Activated gamma-delta T cell treated with Interleukin-2 at 50 U/mL for 16 hours (primary cell): ENCODE data around the gene TMA7B.

Experiments used
- DNase-seq: peaks from one replicate; pipeline ENCODE4 v3.0.0-alpha.2; 2020

The TMA7B gene

GRCh38 chr22:40004836-40005235 lies 44.6 kb downstream of the TMA7B start:
- no peak for DNase-seq

- DNase-seq, result no peak
These were observed 46.4 kb downstream of the TMA7B start for GRCh38 chr22:40006641-40007040.

GRCh38 chr22:40007853-40008710 lies 47.9 kb downstream of the TMA7B start:
- no peak for DNase-seq

GRCh38 chr22:40008726-40009291 lies 48.6 kb downstream of the TMA7B start:
- no peak for DNase-seq

GRCh38 chr22:40009292-40009774 lies 49.1 kb downstream of the TMA7B start:
- no peak for DNase-seq

GRCh38 chr22:40009951-40010671 lies 49.9 kb downstream of the TMA7B start:
- no peak for DNase-seq

GRCh38 chr22:40010746-40011145 lies 50.5 kb downstream of the TMA7B start:
- no peak for DNase-seq
